8988T (cell line): ENCODE data around the gene ITGA6.

Experiments used
- DNase-seq: peaks from one replicate; pipeline ENCODE4 v3.0.0; 2011

Gene ITGA6

DNA sequence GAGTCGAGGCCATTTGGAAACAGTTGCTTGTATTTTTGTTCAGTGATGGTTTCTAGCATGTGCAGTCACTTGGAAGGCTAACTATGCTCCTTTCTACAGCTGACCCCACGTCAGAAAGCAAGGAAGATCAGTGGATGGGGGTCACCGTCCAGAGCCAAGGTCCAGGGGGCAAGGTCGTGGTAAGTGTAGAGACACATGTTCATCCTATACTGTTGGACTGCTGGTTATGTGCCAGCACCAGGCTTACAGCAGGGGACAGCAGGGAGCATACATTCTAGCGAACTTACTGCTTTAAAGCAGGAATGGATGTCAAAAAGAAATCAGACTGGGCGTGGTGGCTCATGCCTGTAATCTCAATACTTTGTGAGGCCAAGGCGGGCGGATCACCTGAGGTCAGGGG, 40.0 kb downstream of the ITGA6 start:
- DNase-seq = no peak

DNA sequence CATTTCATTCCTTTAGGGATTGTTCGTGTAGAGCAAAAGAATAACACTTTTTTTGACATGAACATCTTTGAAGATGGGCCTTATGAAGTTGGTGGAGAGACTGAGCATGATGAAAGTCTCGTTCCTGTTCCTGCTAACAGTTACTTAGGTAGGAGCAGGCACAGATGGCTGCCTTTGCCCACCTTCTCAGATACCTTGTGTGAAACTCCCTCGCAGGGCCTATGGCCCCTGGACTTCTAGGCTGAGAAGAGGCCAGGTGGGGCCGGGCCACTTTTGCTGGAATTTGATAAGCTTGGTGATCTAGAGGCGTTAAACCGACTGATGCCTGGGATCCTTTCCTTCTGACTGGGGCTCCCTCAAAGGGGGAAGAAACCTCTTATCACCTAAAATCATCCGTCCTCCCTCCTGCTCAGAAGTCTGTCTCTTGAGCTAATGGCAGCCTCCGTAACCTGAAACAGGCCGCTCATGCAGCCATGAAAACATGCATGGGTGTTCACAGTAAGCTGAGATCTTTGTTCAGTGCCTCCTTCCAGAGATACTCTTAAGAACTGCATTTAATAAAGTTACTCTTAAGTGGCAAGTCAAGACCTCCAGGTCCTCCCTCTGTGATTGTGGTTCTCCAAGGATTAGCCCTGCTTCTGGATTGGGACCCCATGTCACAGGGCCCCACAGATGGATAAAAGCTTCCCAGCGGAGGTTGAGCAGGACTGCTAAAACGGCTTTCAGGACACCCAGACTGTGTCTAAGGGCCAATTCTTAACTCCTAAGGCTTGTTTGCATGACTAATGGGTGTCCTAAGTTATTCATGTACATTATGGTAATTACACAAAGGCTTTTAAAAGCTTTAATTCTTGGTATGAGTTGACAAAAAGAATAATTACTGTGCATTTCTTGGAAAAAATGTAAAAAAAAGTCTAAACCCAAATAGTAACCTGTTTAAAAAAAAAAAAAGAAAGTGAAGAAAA, 43.9 kb downstream of the ITGA6 start:
- no peak for DNase-seq

DNA sequence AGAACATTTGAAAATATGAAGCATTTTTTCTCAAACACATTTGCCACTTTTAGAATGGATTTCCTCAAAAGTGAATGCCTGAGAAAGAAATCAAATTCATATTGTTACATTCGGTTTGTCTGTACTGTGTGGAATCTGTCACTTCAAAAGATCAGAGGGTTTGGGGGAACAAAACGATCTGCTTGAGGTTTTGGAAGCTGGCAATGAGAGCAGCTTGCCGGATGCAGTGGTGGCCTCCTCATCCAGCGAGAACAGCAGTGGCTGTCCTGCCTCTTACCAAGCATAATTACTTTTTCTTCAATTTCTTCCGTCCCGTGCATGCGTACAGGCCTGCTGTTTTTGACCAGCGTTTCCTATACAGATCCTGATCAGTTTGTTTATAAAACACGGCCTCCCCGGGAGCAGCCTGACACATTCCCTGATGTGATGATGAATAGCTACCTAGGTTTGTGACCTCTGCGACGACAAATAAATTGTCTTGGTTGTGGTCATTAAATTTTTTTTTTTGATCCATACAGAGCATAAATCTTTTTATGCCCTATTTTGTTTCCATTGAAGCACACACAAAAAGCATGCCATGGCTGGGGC, 45.2 kb downstream of the ITGA6 start:
- DNase-seq = no peak

DNA sequence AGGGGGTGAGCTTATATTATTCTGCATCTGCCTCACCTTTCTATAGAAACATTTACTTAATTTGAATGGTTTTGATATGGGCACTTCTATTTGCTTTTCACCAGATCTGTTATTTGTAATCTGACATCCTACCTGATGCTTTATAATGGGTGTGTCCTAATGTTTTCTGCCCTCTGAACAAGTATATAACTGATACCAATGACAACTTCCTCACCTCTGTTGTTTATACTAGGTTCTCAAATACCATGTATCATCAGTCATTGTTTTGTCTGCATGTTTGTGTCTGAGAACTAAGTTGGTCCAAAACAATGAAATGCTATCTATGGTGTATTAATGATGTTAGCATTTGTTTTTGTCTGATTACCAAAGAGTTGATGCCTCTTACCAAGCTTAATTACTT, 45.8 kb downstream of the ITGA6 start:
- no peak for DNase-seq

DNA sequence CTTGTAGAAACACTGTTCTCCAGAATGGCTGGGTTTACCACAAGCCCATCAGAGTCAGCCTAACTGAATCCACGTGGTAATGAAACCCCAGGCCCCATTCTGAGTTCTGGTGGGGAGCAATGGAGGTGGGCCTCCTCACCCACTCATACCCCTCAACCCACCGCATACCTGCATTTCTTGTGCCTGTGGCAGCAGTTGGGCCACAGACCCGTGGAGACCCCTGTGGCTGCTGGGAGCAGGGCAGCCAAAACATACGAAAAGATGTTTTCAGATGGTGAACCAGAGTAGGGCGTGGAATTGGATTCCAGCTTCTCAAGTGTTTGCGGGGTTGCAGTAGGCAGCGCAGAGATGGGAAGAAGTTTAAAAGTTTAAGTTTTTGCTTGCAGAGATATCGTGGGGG, 51.0 kb downstream of the ITGA6 start:
- DNase-seq = no peak

DNA sequence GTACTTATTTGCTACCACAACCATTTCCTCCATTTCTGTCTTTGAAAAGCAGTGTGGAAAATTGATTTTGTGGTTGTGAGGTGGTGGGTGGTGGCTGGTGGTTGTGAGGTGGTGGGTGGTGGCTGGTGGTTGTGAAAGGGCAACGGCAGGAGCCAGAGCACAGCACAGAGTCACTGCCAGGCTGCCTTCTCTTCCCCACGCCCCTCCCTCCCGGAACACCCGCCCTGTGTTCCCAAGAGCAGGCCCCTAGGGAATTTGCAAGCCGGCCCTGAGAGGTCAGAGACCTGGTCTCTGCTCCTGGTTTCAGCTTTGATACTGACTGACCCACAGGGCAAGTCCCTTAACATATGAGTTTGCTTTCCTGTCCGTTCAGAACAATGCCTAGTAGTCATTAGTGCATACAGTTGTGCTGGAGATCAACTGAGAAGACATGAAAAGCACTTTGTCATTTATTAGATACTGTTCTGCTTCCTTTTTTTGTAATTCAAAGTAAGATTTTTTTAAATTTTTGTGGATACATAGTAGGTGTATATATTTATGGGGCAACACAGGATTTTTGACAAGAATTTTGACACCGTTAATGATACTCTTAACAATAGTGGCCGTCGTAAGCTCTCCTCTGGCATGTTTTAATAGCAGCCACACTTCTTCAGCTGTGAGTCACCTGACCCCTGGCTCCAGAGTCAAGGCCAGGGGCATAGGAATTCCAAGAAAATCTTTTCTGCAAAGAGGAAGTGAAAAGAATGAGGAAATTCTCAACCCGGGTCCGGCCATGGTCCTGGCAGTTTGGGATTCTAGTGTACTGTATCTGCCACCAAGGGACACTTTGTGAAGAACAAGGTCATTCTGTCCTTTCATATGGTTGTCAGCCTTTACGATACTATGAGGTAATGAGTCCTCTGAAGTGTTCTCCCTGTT, 53.2 kb downstream of the ITGA6 start:
- no peak for DNase-seq

DNA sequence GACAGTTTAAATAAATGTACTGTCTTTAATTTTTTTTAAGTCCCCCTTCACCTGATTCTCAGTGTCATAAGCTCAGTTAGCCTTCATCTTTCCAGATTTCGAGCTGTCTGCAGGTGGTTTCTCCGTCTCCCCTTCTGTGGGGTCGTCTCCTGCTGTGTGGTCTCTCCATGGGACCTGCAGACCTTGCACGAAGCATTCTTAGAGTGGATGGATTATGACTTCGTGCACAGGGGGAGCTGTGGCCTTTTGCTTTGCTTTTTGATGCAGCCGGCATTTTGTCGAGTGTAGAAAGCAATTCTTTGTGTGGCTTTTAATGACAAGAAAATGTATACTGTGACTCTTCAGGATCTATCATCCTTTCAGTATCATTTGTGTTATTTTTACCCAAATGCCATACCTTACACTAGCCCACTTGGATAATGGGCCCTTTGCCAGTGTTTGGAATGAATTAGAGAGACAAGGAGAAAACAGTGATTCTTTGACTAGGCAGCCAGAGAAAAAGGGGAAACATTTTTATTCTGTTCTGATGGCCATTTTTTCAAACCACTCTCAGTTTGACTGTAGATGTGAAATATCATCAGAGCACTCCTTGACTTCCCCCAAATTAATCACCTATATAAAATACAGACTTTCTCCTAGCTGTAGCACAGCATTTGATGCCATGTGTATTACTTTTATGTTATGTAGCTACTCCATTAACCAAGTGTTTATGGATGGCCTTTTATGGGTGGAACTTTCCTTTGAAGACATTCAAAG, 54.3 kb downstream of the ITGA6 start:
- DNase-seq = no peak

DNA sequence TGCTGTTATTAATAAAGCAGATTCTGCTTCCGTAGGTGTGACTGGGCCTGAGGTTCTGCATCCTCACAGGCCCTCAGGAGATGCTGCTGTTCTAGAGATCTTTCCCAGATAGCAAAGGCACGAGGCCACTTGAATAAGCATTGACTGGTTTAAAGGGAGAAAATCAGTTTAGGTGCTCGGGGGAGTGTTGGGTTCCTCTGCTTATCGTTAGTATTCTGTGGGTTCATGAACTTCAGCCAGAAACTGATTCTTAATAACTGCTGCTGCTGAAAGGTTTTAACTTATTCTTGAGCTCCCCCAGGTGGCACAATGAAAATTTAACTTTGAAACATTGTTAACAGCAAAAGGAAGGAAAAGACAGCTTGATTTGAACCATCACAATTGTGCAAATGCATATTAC, 56.9 kb downstream of the ITGA6 start:
- DNase-seq = no peak

DNA sequence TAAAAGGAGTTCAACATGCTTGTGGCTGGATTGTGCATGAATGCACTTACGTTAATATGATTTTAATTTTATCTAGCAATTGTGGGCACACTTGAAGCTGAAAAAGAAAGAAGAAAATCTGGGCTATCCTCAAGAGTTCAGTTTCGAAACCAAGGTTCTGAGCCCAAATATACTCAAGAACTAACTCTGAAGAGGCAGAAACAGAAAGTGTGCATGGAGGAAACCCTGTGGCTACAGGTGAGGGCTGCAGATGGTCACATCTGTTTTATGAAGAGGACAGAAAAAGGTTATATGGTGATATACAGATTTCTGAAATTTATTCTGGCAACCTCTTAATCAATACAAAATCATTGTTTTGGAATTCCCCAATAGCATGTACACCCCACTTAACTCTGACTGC, 57.3 kb downstream of the ITGA6 start:
- DNase-seq = no peak

DNA sequence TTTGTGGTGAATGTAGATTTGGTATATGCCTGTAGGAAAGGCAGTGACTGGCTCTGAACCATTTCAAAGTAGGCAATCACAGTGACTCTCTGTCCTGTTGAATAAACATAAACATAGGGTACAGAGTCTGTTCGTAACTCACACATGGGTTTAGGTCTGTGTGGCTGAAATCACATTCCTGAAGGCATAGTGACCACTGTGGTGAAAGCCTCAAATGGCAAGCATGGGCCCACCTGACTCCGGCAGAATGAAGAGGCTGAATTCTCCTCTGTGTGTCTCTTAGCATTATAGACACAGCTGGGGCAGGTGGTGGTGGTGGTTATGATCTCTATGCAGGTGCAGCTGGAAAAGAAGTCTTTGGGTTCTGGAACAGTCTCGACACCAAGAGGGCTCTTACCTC, 61.2 kb downstream of the ITGA6 start:
- DNase-seq = no peak

DNA sequence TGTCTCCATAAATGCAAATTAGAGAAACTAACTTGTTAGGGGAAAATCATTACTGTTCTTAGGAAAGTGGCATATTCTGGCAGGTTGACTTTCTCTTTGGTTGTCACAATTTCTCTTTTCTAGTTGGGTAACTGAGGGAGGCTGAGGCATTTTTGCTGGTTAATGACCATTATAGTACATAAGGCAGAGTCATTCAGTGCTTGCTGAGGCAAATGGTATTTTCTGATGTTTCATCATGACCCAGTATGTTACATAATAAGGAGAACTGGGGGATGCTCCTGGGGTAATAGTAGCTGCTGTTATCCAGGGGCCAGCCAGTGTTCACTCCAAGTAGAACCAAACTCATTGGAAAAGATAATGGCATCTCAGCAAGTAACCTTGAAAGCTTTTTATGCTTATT, 62.3 kb downstream of the ITGA6 start:
- no peak for DNase-seq

DNA sequence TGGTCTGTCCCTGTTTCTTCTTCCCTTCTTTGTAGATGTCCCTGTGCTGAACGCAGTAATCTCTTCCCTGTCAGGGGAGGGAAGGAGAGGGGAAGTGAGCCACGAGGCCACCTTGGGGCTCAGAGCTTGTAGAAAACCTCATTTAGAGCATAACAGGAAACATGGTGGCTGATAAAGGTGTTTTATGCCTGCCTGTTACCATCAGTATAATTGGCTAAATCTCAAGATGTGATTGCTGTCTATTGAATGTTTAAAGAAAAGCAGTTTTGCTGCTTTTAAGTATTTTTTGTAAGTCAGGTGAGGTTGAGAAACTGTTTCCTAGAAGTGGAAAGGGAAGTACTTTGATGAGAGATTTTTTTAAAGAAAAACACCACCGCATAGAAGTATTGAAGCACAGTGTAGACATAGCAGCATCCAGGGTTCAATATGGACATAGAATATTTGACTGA, 68.8 kb downstream of the ITGA6 start:
- no peak for DNase-seq

DNA sequence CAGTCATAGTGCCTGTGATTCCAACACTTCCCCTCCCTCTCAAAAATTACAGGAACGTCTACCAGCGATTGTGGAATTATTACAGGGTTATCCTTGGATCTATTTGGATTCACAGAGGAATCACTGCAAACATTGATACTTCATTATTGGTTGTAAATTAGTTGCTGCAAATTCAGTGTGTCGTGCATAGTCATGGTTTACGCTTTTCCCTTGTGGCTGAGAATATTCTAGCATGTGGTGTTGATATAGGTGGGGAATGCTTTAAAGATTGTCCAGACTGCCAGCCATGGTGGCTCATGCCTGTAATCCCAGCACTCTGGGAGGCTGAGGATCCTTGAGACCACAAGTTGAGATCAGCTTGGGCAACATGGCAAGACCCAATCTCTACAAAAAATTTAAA, 79.8 kb downstream of the ITGA6 start:
- DNase-seq = no peak

DNA sequence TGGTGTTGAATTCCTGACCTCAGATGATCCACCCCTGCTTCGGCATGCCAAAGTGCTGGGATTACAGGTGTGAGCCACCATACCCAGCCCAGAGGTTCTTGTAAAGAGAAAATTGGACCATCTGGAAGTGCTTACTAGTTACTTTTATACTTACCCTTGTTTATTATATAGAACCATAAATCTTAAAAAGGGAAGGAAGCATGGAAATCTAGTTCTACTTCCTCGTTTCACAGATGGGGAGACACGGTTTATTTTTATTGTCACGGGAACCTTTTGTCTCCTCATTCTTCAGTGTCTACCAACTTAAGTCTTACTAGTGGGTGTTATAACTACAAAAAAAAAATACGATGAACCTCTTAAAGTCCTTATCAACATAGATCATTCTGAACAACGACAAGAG, 82.7 kb downstream of the ITGA6 start:
- no peak for DNase-seq

DNA sequence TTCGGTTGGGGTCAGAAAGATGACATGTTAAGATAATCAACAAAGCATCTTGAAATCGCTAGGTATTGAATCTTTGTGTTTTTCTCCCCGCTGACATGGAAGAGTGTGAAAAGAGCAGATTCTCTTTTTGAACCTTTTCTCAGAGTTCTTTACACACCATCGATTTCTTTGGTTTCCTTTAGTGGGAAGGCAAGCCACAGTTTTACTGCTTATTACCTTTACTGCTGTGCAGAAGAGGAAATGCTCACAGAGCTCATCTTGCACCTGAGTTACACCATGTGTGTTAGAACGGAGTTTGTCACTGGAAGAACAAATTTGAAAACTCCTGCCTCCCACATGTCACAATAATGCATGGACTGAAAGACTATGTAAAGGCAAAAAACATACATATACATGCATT, 83.2 kb downstream of the ITGA6 start:
- no peak for DNase-seq

DNA sequence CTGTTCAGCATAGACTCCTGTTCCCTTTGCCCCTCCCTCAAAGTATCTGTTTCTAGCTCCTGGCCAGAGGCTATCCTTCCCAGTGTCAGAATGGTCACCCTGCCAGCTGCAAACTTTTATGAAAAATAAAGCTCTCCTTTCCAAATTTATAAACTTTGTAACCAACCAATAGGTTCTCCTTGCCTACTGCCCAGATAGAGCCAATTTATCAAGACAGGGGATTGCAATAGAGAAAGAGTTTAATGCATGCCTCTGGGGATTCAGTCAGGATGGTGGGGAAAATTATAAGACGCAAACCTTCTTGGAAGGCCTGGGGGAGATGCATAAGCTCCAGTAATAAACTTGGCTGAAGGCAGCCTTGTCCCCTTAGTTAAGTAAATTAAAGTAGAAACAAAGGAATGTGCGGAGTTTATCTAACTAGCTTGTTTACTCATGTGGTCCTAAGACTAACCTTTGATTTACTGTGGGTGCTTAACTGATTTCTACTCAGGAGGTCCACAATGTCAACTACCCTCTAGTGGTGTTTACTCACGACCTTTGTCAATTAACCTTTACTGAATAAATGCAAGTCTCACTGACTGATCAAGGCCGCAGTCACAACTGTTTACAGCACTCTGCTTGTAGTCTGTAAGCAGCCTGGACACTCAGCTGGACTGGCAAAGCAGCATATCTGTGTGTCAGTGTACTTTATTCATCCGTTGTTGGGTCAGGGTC, 85.6 kb downstream of the ITGA6 start:
- DNase-seq = no peak

DNA sequence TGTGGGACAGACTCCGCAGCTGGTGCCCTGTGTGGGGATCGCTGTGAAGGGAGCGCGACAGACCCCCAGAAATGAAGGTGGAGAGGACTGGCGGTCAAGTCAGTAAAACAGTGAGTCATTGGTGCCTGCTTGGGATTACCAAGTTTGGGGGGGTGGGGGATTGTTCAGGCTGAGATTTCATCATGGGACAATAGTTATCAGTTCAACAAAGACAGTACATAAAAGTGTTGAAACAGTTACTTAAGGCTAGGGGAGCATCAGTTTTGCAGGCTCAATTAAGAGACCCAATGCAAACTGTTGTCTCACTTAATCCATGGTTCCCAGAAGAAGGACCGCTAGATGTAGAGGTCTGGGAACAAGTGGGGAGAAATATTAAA, 86.1 kb downstream of the ITGA6 start:
- no peak for DNase-seq

DNA sequence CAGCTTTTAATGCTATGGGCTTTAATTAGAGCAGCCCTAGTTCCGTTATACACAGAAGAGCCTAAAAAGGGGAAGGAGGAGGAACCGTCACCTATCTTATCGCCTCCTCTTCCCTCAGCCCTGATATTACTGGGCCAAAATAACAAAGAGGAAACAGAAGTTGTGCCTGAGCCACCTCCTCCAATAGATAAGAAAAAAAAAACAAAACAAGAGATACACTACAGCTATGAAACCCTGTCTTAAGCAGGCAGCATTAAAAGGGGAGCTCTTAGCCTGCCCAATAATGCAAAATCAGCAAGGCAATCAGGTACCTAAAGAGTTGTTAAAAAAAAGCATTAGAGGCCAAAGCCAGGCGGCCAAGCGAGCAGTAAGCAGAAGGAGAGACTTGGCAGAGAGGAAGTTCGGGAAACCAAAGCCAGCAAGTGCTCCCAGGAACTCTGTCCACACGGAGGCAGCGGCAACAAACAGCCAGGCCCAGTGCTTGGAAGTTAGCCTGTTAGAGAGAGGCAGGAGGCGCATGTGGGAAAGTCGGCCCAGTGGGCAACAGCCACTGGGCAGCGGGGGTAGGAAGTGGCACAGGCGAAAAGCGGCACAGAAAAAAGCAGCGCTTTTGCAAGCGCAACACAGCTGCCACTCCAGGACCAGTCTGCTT, 86.7 kb downstream of the ITGA6 start:
- no peak for DNase-seq

DNA sequence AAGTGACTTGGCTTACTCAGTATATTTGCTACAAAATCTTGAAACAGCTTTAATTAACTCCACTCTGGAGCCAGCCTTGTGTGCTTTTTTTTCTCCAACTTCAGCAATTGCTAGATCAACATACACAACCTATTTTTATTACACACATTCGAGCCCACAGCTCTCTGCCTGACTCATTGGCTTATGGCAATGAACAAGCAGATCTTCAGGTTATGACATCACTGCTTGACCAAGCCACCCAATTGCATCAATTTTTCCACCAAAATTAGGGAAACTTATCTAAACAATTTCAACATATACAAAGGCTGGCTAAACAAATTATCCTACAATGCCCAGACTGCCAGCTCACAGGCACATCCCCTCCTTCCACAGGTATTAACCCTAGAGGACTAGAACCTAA, 88.9 kb downstream of the ITGA6 start:
- DNase-seq = no peak

DNA sequence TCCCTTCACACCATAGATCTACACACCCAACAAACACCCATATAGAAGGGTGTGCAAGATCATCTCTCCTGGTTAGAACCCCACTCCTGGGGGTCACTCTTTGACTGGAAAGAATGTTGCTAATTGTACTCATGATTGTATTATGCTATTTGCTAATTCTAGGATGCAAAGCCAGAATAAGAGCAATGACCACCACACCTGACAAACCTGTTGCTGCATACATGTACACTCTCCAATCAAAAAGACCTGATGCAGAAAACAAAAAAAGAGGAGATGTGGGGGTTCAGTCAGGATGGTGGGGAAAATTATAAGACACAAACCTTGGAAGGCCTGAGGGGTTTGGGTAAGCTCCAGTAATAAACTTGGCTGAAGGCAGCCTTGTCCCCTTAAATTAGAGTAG, 91.6 kb downstream of the ITGA6 start:
- no peak for DNase-seq

DNA sequence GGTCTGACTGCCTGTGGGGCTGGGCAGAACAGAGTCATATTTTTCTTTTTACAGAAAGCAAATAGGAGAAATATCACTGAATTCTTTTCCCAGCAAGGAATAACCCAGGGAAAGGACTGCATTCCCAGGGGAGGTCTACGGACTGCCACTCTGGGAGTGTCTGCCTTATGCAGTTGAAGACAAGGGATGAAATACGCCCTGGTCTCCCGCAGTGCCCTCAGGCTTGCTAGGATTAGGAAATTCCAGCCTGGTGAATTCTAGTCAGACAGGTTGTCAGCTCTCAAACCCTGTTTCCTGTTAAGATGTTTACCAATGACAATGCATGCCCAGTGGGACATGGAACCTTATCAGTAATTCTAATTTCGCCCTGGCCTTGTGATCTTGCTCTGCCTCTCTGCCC, 98.2 kb downstream of the ITGA6 start:
- no peak for DNase-seq

DNA sequence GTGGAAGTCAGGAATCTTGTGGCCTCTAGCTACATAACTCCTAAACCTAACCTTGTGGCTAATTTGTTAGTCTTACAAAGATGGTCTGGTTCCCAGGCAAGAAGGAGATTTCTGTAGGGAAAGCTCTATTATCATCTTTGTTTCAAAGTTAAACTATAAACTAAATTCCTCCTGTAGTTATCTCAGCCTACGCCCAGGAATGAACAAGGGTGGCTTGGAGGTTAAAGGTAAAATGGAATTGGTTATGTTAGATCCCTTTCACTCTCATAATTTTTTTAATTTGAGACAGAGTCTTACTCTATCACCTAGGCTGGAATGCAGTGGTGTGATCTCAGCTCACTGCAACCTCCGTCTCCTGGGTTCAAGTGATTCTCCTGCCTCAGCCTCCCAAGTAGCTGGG, 103.9 kb downstream of the ITGA6 start:
- DNase-seq = no peak
